Chondrocyte (in vitro differentiated cells): Measurements from ENCODE around the gene FBH1. TPM values are rescaled to one million over a fixed set of nuclear protein-coding genes. Genes with fewer than 3 reads are reported as not detected.

Experiments
- DNase-seq: peaks from one replicate; pipeline ENCODE4 v3.0.0; 2021; ENCODE audit warnings: mixed read lengths, low spot score
- H3K27ac Mint-ChIP-seq: one replicate; pipeline ENCODE4 v1.8.0; 2021; ENCODE audit warnings: mild to moderate bottlenecking, moderate library complexity, mixed read lengths; ENCODE audit not compliant: unreplicated experiment
- H3K27me3 Mint-ChIP-seq: 2 replicates; pipeline ENCODE4 v1.8.0; 2021; ENCODE audit warnings: low read depth, mixed read lengths
- H3K36me3 Mint-ChIP-seq: 2 replicates; pipeline ENCODE4 v1.8.0; 2021; ENCODE audit warnings: low read depth, mixed read lengths
- H3K4me1 Mint-ChIP-seq: 2 replicates; pipeline ENCODE4 v1.8.0; 2021; ENCODE audit warnings: low read depth, mild to moderate bottlenecking, mixed read lengths
- H3K4me3 Mint-ChIP-seq: one replicate; pipeline ENCODE4 v1.8.0; 2021; ENCODE audit warnings: mild to moderate bottlenecking, moderate library complexity, mixed read lengths; ENCODE audit not compliant: unreplicated experiment
- H3K9me3 Mint-ChIP-seq: 2 replicates; pipeline ENCODE4 v1.8.0; 2021; ENCODE audit warnings: low read depth, mixed read lengths
- CTCF ChIP-seq: fragments of 200-600 bp; sonication (generic); IDR thresholded peaks from 2 replicates; pipeline ENCODE4 v1.5.0; 2021; ENCODE audit warnings: antibody characterized with exemption, mild to moderate bottlenecking, moderate library complexity
- total RNA-seq: library from RNA; stranded (reverse); gene quantifications from 3 replicates; pipeline ENCODE4 v1.2.1, GENCODE V29; 2021

The FBH1 gene
- total RNA-seq, 1 donor from 2014 or later, result 62.2 TPM

DNA sequence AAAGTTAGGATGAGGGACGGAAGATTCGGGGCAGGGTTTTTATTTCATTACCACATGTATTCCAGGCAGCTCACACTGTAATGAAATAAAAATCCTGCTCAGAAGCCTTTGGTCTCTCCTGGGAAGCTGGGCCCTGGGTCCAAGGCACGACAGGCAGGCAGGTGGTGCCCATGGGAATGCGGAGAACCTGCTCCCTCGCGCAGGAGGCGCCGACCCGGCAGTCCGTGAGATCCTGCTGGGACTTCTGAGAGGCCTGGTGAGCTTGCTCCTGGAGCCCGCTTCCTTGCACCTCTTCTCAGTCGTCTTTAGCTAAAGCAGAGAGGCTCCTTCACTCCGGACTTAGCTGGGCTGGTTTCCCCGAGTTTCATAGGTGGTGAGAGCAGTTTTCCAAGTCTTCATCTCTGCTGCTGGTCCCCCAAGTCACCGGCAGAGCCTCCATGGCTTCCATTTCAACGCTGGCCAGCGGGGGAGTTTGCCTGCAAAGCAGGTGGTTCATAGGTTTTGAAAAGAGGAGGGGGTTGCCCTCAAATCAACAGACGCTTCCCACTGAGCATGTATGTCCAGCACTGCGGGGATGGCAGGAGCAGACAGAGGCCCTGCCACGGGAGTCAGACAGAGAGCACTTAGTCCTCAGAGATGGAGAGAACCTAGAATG lies 62.8 kb downstream of the FBH1 start:
- no peak for TF ChIP-seq CTCF
- Mint-ChIP-seq H3K4me1 (peaks cover 21% of the 10 kb centered on the region), H3K27ac (no peak overlapping the region)

GRCh38 chr10:5953676-5954075 lies 63.6 kb downstream of the FBH1 start:
- H3K9me3 Mint-ChIP-seq, result no peaks in the 10 kb centered on the region

More for the DNA sequence above, 62.8 kb downstream of the FBH1 start:
- H3K9me3 Mint-ChIP-seq, result no peaks in the 10 kb centered on the region
- no peak overlapping the region for H3K4me3 Mint-ChIP-seq
- H3K36me3 Mint-ChIP-seq, result no peaks in the 10 kb centered on the region
- DNase-seq, result peak; percentile 78
- H3K27me3 Mint-ChIP-seq, result no peaks in the 10 kb centered on the region

DNA sequence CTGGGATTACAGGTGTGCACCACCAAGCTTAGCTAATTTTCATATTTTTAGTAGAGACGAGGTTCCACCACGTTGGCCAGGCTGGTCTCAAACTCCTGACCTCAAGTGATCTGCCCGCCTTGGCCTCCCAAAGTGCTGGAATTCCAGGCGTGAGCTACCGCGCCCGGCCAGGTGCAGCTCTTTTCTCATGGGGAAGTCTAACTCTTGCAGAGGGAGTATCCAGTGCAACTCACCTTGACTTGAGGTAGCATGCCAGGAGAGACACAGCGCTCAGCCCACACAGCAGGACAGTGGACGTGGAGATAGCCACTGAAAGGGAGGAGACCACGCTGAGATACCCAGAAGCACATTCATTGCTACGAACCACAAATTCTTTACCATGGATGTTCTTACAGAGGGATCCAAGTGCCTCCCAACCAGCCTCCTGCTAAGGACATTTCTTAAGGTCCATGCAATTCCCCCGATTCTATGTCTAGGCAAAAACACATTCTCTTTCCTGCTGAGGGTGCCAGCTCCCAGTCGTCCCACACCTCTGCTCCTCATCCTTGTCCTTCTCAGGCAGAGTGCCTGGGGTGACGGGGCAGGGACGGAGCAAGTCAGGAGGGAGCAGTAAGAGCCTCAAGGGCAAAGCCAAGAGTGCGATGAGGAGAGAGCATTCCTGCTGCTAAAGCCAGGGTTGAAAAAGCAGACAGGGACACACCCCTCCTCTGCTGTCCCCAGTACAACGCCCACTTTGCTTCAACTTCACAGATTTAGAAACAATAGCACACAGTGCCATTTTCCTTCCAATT lies 66.3 kb downstream of the FBH1 start:
- DNase-seq, result peak; percentile 34
- no peak overlapping the region for H3K27ac Mint-ChIP-seq
- H3K4me3 Mint-ChIP-seq, result no peak overlapping the region
- H3K9me3 Mint-ChIP-seq, result no peaks in the 10 kb centered on the region
- peaks cover 20% of the 10 kb centered on the region for H3K4me1 Mint-ChIP-seq
- no peaks in the 10 kb centered on the region for H3K27me3 Mint-ChIP-seq
- no peak for TF ChIP-seq CTCF
- no peaks in the 10 kb centered on the region for H3K36me3 Mint-ChIP-seq

More at GRCh38 chr10:5953676-5954075, 63.6 kb downstream of the FBH1 start:
- DNase-seq, result peak; percentile 14
- peaks cover 29% of the 10 kb centered on the region for H3K4me1 Mint-ChIP-seq
- no peaks in the 10 kb centered on the region for H3K27me3 Mint-ChIP-seq
- no peaks in the 10 kb centered on the region for H3K36me3 Mint-ChIP-seq
- no peak overlapping the region for H3K4me3 Mint-ChIP-seq
- no peak for TF ChIP-seq CTCF
- H3K27ac Mint-ChIP-seq, result no peak overlapping the region

DNA sequence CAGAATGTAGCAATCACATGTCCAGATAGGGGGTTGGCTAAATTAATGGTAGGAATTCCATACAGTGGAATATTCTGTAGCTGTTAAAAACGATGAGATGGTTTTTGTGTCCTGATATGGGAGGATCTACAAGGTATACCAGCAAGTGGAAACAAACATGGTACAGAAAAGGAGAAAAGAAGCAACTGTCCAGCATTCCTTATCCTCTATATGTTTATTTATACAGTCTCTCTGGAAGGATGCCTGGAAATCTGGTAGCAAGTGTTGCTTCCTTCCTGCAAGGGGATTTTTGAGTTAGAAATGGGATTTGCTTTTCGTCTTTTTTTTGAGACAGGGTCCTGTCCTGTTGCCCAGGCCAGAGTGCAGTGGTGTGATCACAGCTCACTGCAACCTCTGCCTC lies 68.0 kb downstream of the FBH1 start:
- H3K9me3 Mint-ChIP-seq, result no peaks in the 10 kb centered on the region
- no peak for TF ChIP-seq CTCF
- no peaks in the 10 kb centered on the region for H3K36me3 Mint-ChIP-seq
- H3K4me1 Mint-ChIP-seq, result peaks cover 18% of the 10 kb centered on the region
- no peak for DNase-seq
- H3K27ac Mint-ChIP-seq, result peak overlapping the region; percentile 68
- no peak overlapping the region for H3K4me3 Mint-ChIP-seq
- no peaks in the 10 kb centered on the region for H3K27me3 Mint-ChIP-seq

DNA sequence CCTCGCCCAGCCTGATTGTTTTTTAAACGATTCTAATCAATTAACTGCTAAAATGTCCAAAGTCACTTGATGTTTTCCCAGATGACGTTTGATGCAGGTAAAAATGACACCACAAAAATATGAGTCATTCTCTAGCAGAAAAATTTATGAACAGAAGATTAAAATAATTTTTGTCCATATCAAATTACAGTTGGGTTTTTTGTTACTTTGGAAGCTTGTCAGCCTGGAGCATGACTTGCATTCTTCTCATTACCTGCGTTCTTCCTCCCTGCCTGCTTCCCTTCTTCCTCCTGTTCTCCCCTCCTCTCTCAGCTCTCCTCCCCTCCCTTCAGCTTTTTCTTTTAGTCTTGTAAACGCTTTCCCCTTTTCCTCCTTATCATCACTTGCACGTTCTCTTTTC lies 68.6 kb downstream of the FBH1 start:
- peaks cover 15% of the 10 kb centered on the region for H3K4me1 Mint-ChIP-seq
- TF ChIP-seq CTCF, result no peak
- H3K27me3 Mint-ChIP-seq, result no peaks in the 10 kb centered on the region
- H3K9me3 Mint-ChIP-seq, result no peaks in the 10 kb centered on the region
- no peak for DNase-seq
- peak overlapping the region; percentile 68 for H3K27ac Mint-ChIP-seq
- H3K36me3 Mint-ChIP-seq, result no peaks in the 10 kb centered on the region
- no peak overlapping the region for H3K4me3 Mint-ChIP-seq
